PC-3 (cell line): ENCODE measurements around the gene GALNT18. TPM values are rescaled to one million over a fixed set of nuclear protein-coding genes. Genes with fewer than 3 reads are reported as not detected.

Experiments
- ATAC-seq: fragments of 200-7000 bp; cut with Tn5 transposase; 2 replicates; pipeline ENCODE4 v1.9.1; 2020; ENCODE audit warnings: mild to moderate bottlenecking, moderate library complexity
- BruUV-seq: library from RNA; stranded (reverse); fragments of 400-500 nt; replicated peaks from 2 replicates; lab custom pipeline; 2021; lab: Mats Ljungman, UMichigan
- CTCF ChIA-PET: fragments of 300-600 bp; sonication (Branson Sonifier 250); formaldehyde crosslinking; loops from one replicate; lab custom pipeline; 2022; ENCODE audit warnings: antibody characterized with exemption; lab: Charles Lee
- POLR2A ChIA-PET: fragments of 300-600 bp; sonication (Branson Sonifier 250); formaldehyde crosslinking; loops from one replicate; lab custom pipeline; 2022; ENCODE audit warnings: antibody characterized with exemption; ENCODE audit not compliant: unreplicated experiment; lab: Charles Lee
- DNase-seq: peaks from one replicate; pipeline ENCODE4 v3.0.0-alpha.2; 2015
- H2AFZ ChIP-seq: fragments of 300-600 bp; sonication (generic); 2 replicates; pipeline ENCODE4 v1.6.0; 2016; ENCODE audit warnings: antibody characterized with exemption, low read length
- H3F3A ChIP-seq: fragments of 300-600 bp; sonication (generic); one replicate; pipeline ENCODE4 v1.6.0; 2017; ENCODE audit warnings: antibody characterized with exemption, low read length, control low read depth, mild to moderate bottlenecking; ENCODE audit not compliant: unreplicated experiment
- H3K27ac ChIP-seq: fragments of 300-600 bp; sonication (generic); 2 replicates; pipeline ENCODE4 v1.5.1; 2016; ENCODE audit warnings: mild to moderate bottlenecking, low read length
- H3K27me3 ChIP-seq: fragments of 300-600 bp; sonication (generic); 2 replicates; pipeline ENCODE4 v1.6.1; 2016; ENCODE audit warnings: low read length, mixed read lengths
- H3K36me3 ChIP-seq: fragments of 300-600 bp; sonication (generic); 2 replicates; pipeline ENCODE4 v1.6.1; 2016; ENCODE audit warnings: low read depth, mixed run types, low read length, mixed read lengths
- H3K4me1 ChIP-seq: fragments of 300-600 bp; sonication (generic); 2 replicates; pipeline ENCODE4 v1.5.1; 2016; ENCODE audit warnings: low read length; ENCODE audit not compliant: insufficient read depth
- H3K4me2 ChIP-seq: fragments of 300-600 bp; sonication (generic); 2 replicates; pipeline ENCODE4 v1.6.0; 2016; ENCODE audit warnings: low read length
- H3K4me3 ChIP-seq: fragments of 300-600 bp; sonication (generic); 2 replicates; pipeline ENCODE4 v1.5.1; 2016; ENCODE audit warnings: mild to moderate bottlenecking, low read length, mixed read lengths
- H3K79me2 ChIP-seq: fragments of 300-600 bp; sonication (generic); 2 replicates; pipeline ENCODE4 v1.6.1; 2017; ENCODE audit warnings: low read length, mixed read lengths
- H3K9ac ChIP-seq: fragments of 300-600 bp; sonication (generic); 2 replicates; pipeline ENCODE4 v1.6.0; 2016; ENCODE audit warnings: mild to moderate bottlenecking, low read length
- H3K9me2 ChIP-seq: fragments of 300-600 bp; sonication (generic); replicated peaks from 2 replicates; pipeline ENCODE4 v1.6.1; 2016; ENCODE audit warnings: mixed run types, low read length, mixed read lengths
- H3K9me3 ChIP-seq: fragments of 300-600 bp; sonication (generic); 2 replicates; pipeline ENCODE4 v1.6.1; 2016; ENCODE audit warnings: low read length, mixed read lengths
- H4K20me1 ChIP-seq: fragments of 300-600 bp; sonication (generic); 2 replicates; pipeline ENCODE4 v1.6.1; 2016; ENCODE audit warnings: low read length, mixed read lengths
- EZH2 ChIP-seq: fragments of 300-600 bp; sonication (generic); IDR thresholded peaks from one replicate; pipeline ENCODE4 v1.6.1; 2017; ENCODE audit warnings: antibody characterized with exemption, mild to moderate bottlenecking, low read length; ENCODE audit not compliant: unreplicated experiment
- EZH2phosphoT487 ChIP-seq: fragments of 300-600 bp; sonication (generic); IDR thresholded peaks from 2 replicates; pipeline ENCODE4 v1.6.1; 2018; ENCODE audit warnings: mild to moderate bottlenecking, antibody characterized with exemption, low read length, borderline replicate concordance
- intact Hi-C: fragments of 100-400 bp; cut with micrococcal nuclease; formaldehyde crosslinking; loops from 2 replicates; pipeline ENCODE4 v1.9.0; 2023
- total RNA-seq: library from RNA; depleted of rRNA; stranded (reverse); fragments of >200 nt; gene quantifications from 2 replicates; pipeline ENCODE4 v1.2.3, GENCODE V29; 2014
- TF ChIP-seq, protein P1 (sequence below): fragments of 300-600 bp; sonication (generic); conservative IDR thresholded peaks from 2 replicates; pipeline ENCODE4 v1.5.1; 2017; ENCODE audit warnings: antibody characterized with exemption, low read depth, mild to moderate bottlenecking, low read length

The GALNT18 gene
- total RNA-seq, 1 experiment from 2014 or later = 34.5 TPM

DNA sequence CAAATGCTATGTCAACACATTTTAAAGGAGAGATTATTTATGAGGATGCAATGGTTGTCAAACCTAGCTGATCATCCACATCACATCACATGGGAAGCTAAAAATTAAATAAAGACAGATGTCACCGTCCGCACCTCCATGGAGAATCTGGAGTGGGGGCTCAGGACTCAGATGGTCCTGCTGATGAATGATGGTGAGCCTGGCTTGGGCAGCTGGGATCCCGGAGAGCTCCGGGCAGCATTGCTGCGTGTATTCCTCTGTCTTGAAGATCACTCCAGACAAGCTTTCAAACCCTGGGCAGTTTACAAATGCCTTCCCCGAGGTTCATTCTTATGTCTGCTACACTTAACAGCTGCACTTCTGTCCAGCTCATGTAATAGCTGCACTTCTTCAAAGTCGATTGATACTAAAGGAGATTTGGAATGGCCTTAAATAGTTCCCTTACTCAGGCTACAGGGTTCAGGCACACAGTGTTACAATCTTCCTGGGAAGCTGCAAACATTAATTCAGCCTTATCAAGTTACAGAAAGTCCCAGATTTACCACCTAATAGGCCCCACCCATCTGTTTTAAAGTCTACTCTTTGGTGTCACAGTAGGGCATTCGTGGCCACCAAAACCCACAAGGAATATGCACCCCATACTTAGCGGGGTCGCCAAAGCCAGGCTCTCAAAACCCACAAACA, 234.0 kb downstream of the GALNT18 start:
- BruUV-seq = no TSS peak
- DNase-seq (no peak), ATAC-seq (no peak)
- intact Hi-C loops = no loop called here
- TF ChIP-seq EZH2 (no peak), EZH2phosphoT487 (no peak)
- TF ChIP-seq, protein P1, sequence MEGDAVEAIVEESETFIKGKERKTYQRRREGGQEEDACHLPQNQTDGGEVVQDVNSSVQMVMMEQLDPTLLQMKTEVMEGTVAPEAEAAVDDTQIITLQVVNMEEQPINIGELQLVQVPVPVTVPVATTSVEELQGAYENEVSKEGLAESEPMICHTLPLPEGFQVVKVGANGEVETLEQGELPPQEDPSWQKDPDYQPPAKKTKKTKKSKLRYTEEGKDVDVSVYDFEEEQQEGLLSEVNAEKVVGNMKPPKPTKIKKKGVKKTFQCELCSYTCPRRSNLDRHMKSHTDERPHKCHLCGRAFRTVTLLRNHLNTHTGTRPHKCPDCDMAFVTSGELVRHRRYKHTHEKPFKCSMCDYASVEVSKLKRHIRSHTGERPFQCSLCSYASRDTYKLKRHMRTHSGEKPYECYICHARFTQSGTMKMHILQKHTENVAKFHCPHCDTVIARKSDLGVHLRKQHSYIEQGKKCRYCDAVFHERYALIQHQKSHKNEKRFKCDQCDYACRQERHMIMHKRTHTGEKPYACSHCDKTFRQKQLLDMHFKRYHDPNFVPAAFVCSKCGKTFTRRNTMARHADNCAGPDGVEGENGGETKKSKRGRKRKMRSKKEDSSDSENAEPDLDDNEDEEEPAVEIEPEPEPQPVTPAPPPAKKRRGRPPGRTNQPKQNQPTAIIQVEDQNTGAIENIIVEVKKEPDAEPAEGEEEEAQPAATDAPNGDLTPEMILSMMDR = no peak
- Histone ChIP-seq H3K27ac (no peak overlapping the region), H3K4me2 (no peak overlapping the region), H3K36me3 (no peaks in the 10 kb centered on the region), H3K4me3 (no peak overlapping the region), H4K20me1 (no peaks in the 10 kb centered on the region), H3K9me2 (no peaks in the 10 kb centered on the region), H3K9me3 (no peaks in the 10 kb centered on the region), H2AFZ (no peak overlapping the region), H3K27me3 (no peaks in the 10 kb centered on the region), H3K9ac (no peak overlapping the region), H3F3A (no peaks in the 10 kb centered on the region), H3K4me1 (peaks cover 18% of the 10 kb centered on the region), H3K79me2 (no peaks in the 10 kb centered on the region)
- POLR2A ChIA-PET = no interaction called here
- CTCF ChIA-PET = no interaction called here

DNA sequence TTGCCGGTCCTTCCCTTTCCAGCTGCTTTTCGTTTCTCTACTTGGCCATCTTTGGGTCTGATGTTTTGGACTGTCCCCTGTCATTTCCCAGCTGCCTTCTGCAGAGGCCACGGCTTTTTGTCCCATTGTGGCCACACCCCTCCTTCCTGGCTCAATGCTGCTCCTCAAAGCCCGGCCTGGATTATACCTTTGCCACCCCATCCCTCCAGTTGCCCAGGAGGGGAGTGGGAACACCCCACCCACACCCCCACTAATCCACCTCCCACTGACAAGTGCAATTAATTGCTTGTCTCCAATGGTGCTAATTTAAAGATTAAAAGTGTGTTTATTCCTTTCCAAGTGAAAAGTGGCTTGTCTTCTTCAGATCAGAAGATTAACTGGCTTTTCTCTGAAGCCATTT, 234.6 kb downstream of the GALNT18 start:
- H3K9me3 ChIP-seq = no peaks in the 10 kb centered on the region
- H3K4me1 ChIP-seq = peaks cover 16% of the 10 kb centered on the region
- H2AFZ ChIP-seq = no peak overlapping the region
- DNase-seq (no peak), ATAC-seq (no peak)
- intact Hi-C loops = no loop called here
- H3K9ac ChIP-seq = no peak overlapping the region
- no peak overlapping the region for H3K27ac ChIP-seq
- CTCF ChIA-PET = no interaction called here
- no peaks in the 10 kb centered on the region for H3K9me2 ChIP-seq
- H4K20me1 ChIP-seq = no peaks in the 10 kb centered on the region
- H3K27me3 ChIP-seq = no peaks in the 10 kb centered on the region
- no peaks in the 10 kb centered on the region for H3K79me2 ChIP-seq
- BruUV-seq = no TSS peak
- TF ChIP-seq, protein P1 = no peak
- TF ChIP-seq EZH2 (no peak), EZH2phosphoT487 (no peak)
- H3K4me2 ChIP-seq = no peak overlapping the region
- H3K4me3 ChIP-seq = no peak overlapping the region
- no peaks in the 10 kb centered on the region for H3F3A ChIP-seq
- H3K36me3 ChIP-seq = no peaks in the 10 kb centered on the region
- POLR2A ChIA-PET = no interaction called here

DNA sequence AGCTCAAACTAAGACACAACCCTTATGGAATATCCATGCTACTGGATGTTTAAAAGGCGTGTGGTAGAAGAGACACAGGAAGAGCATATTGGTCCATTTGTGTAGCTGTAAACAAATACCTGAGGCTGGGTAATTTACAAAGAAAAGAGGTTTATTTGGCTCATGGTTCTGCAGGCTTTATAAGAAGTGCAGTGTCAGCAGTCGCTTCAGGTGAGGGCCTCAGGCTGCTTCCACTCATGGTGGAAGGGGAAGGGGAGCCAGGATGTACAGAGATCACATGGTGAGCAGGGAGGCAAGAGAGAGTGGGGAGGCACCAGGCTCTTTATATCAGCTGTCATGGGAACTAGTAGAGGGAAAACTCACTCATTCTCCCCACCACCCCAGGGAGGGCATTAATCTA, 237.0 kb downstream of the GALNT18 start:
- ATAC-seq (no peak), DNase-seq (no peak)
- no peaks in the 10 kb centered on the region for H3K9me2 ChIP-seq
- no peaks in the 10 kb centered on the region for H4K20me1 ChIP-seq
- no TSS peak for BruUV-seq
- no peaks in the 10 kb centered on the region for H3K27me3 ChIP-seq
- TF ChIP-seq EZH2 = no peak
- no peak for TF ChIP-seq EZH2phosphoT487
- TF ChIP-seq, protein P1 = no peak
- peaks cover 6% of the 10 kb centered on the region for H3K4me1 ChIP-seq
- no peak overlapping the region for H3K27ac ChIP-seq
- no peak overlapping the region for H3K4me2 ChIP-seq
- no peaks in the 10 kb centered on the region for H3K9me3 ChIP-seq
- no peaks in the 10 kb centered on the region for H3K36me3 ChIP-seq
- no peak overlapping the region for H2AFZ ChIP-seq
- no peaks in the 10 kb centered on the region for H3F3A ChIP-seq
- H3K79me2 ChIP-seq = no peaks in the 10 kb centered on the region
- no peak overlapping the region for H3K9ac ChIP-seq
- POLR2A ChIA-PET = no interaction called here
- intact Hi-C loops = no loop called here
- no peak overlapping the region for H3K4me3 ChIP-seq
- CTCF ChIA-PET = no interaction called here
